GM19023 (cell line): ENCODE data around the gene MMP14.
"Not testable (repeated sequence)": the region's sequence is repeated elsewhere in the genome, so short reads cannot be mapped to it uniquely, and the experiment has no call there.

Source experiments
- ATAC-seq: cut with Tn5 transposase; IDR thresholded peaks from one replicate; pipeline ENCODE4 v1.9.1; 2021; ENCODE audit warnings: mild to moderate bottlenecking, moderate library complexity; ENCODE audit not compliant: unreplicated experiment

The MMP14 gene

DNA sequence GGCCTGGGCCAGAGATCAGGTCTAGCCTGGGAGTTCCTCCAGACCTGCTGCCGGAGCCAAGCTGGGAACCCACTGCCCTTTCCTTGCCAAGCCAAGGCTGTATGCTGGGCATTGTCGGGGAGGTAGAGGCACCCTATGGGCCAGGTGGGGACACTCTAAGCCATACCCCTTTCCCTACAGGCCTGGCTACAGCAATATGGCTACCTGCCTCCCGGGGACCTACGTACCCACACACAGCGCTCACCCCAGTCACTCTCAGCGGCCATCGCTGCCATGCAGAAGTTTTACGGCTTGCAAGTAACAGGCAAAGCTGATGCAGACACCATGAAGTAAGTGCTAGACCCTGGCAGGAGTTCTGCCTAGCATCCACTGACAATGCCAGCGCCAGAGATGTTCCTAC is 4.9 kb downstream of the MMP14 start:
- no peak for ATAC-seq

DNA sequence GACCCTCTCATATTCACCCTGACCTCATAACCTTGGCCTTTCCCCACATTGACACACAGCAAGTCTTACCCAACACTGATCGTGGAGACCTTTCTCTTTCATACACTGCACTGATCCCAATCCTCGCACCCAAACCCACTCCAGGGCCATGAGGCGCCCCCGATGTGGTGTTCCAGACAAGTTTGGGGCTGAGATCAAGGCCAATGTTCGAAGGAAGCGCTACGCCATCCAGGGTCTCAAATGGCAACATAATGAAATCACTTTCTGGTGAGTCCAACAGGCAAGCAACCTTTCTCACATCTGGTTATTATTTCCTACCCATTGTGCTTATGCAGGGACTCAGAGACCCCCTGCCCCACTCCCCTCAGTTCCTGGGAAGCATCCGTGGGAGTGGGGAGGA is 5.4 kb downstream of the MMP14 start:
- ATAC-seq: no peak

DNA sequence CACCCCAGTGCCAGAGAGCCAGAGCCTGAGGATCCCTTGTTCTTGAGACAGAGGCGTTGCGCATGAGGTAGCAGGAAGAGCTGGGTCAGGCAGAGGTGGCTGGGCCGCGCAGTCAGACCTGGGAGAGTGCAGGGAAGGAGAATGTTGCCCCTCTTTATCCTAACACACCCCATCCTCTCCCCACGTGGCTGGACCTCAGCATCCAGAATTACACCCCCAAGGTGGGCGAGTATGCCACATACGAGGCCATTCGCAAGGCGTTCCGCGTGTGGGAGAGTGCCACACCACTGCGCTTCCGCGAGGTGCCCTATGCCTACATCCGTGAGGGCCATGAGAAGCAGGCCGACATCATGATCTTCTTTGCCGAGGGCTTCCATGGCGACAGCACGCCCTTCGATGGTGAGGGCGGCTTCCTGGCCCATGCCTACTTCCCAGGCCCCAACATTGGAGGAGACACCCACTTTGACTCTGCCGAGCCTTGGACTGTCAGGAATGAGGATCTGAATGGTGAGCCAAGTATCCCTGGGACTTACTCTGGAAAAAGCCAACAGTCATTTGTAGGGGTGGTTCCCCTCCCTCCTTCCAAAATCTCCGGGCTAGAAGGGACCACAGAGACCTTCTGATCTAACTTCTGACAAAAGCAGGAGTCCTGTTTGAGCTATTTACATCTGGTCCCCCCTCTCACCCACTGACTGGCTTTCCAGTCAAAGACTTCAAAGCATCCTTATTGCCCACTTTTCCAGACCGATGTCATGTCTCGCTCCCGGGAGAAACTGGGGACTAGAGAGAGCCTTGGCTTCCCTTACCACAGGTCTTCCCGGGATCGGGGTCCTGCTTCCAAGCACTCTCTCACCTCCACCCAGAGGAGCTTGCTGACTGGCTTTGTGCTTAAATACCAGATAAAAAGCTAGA is 6.1 kb downstream of the MMP14 start:
- ATAC-seq: no peak

DNA sequence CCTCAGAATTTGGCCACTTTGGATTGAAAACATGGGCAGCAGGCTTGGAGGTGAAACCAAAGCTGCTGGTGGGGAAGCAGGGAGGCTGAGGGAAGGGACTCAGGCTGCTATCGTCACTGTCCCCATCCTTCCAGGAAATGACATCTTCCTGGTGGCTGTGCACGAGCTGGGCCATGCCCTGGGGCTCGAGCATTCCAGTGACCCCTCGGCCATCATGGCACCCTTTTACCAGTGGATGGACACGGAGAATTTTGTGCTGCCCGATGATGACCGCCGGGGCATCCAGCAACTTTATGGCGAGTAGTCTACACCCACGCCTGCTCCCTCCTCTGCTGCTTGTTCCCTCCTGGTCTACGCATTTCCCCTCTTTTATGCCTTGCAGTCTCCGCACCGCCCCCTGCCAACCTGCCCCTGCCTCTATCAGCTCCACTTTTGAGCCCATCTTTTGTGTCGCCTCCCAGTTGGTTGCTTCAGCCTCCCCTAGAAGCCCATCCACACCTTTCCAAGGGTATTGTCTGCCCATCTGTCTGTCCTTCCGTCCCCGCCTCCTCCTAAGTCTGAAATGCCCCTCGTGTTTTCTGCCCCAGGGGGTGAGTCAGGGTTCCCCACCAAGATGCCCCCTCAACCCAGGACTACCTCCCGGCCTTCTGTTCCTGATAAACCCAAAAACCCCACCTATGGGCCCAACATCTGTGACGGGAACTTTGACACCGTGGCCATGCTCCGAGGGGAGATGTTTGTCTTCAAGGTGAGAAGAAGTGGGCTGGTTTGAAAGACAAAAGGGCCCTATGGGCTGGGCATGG is 6.9 kb downstream of the MMP14 start:
- ATAC-seq: no peak

DNA sequence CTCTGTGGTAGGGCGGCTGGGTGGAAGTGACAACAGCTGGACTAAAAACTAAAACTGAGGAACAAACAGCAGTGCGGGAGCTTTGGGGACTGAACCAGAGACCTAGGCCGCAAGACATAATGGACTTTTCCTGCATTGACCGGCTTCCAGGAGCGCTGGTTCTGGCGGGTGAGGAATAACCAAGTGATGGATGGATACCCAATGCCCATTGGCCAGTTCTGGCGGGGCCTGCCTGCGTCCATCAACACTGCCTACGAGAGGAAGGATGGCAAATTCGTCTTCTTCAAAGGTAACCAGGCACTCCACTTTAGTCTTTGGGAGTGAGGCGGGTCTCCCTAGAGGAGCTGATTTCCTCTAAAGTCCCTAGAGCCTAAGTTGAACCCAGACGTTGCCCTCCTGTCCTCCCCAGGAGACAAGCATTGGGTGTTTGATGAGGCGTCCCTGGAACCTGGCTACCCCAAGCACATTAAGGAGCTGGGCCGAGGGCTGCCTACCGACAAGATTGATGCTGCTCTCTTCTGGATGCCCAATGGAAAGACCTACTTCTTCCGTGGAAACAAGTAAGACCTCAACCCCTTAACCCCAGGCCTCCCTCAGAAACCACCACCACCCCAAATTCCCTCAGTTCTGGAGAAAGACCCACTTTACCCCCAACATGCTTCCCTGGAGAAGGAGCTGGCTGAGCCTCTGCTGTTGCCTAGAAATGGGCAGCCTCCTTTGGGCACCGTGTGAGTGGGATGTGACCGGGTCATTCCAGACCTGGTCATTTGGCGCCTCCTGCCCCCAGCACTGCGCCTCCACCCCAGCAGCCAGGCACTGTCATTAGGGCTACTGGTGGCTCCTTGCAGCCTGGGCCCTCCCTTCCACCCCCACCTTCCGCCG is 8.1 kb downstream of the MMP14 start:
- no peak for ATAC-seq

DNA sequence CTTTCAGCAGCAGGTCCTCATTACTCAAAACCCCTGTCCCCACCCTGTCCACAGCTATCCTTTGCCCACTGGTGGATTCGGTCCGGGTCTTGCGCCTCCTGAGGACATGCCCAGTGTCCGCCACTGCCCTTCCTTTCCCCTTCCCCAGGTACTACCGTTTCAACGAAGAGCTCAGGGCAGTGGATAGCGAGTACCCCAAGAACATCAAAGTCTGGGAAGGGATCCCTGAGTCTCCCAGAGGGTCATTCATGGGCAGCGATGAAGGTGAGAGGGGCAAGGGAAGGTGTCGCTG is 8.7 kb downstream of the MMP14 start:
- no peak for ATAC-seq

DNA sequence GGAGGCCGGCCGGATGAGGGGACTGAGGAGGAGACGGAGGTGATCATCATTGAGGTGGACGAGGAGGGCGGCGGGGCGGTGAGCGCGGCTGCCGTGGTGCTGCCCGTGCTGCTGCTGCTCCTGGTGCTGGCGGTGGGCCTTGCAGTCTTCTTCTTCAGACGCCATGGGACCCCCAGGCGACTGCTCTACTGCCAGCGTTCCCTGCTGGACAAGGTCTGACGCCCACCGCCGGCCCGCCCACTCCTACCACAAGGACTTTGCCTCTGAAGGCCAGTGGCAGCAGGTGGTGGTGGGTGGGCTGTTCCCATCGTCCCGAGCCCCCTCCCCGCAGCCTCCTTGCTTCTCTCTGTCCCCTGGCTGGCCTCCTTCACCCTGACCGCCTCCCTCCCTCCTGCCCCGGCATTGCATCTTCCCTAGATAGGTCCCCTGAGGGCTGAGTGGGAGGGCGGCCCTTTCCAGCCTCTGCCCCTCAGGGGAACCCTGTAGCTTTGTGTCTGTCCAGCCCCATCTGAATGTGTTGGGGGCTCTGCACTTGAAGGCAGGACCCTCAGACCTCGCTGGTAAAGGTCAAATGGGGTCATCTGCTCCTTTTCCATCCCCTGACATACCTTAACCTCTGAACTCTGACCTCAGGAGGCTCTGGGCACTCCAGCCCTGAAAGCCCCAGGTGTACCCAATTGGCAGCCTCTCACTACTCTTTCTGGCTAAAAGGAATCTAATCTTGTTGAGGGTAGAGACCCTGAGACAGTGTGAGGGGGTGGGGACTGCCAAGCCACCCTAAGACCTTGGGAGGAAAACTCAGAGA is 9.6 kb downstream of the MMP14 start:
- ATAC-seq: no peak

DNA sequence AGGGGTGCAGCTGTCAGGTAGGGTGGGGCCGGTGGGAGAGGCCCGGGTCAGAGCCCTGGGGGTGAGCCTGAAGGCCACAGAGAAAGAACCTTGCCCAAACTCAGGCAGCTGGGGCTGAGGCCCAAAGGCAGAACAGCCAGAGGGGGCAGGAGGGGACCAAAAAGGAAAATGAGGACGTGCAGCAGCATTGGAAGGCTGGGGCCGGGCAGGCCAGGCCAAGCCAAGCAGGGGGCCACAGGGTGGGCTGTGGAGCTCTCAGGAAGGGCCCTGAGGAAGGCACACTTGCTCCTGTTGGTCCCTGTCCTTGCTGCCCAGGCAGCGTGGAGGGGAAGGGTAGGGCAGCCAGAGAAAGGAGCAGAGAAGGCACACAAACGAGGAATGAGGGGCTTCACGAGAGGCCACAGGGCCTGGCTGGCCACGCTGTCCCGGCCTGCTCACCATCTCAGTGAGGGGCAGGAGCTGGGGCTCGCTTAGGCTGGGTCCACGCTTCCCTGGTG is 10.5 kb downstream of the MMP14 start:
- no peak for ATAC-seq

DNA sequence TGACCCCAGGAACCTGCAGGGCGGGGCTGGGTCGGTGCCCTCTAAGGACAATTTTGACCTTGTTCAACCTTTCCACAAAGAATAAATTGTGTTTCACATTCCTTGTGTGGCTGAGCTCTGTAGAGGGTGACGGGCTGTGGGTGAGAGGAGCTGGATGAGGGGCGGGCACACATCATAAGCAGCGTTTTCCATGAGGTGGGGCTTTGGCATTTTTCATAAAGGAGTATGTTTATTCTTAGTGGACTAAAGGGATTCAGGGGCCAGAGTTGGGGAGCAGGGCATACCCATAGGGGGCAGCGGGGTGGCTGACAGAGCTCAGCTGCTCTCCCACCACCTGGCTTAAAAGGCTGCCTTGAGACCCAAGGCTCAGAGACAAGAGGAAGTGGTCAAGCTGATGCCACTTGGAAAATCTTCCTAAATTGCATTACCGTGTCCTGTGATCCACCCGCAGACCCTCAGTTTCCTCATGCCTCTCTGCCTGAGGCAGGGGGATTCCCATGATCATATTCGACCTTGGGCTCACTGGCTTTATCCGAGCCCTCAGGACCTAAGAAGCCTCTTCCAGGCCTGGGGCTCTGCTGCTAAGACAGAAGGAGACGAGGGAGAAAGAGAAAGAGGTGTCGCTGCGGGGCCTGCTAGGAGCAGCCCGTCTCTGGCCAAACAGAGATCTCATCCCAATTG is 11.4 kb downstream of the MMP14 start:
- no peak for ATAC-seq

DNA sequence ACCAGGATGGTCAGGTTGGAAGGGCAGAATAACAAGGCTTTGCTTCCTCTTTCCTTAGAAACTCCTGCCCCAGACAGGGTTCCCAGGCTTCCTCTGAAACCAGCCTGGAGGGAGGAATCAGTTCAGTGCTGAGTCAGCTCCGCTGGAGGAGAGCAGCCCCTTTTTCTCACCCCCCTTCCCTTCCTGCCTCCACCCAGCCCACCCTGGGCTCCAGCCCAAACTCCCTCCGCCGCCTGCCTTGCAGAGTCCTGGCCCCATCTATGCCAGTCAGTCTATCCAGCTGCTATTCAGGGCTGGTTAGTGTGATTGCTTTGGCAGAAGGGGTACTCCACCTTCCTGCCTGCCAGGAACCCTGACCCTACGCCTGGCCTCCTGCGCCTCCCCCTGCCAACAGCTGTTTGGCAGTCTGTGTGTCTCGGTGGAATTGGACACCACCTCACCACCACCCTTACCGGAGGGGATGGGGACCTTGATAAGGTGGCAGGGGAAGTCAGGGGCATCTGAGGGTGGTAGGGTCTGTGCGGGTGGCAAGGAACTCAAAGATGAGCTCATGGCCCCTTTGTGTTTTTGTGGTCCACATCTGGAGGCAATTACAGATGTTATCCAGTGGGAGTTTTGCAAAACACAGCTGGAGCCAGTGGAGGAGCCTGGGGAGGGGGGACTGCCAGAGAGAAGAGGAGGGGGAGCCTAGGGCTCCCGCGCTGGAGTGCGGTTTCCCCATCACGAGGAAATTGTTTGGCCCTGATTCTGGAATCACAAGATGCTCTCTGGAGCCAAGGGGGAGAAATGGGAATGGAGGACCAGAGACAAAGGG is 12.2 kb downstream of the MMP14 start:
- ATAC-seq: no peak

DNA sequence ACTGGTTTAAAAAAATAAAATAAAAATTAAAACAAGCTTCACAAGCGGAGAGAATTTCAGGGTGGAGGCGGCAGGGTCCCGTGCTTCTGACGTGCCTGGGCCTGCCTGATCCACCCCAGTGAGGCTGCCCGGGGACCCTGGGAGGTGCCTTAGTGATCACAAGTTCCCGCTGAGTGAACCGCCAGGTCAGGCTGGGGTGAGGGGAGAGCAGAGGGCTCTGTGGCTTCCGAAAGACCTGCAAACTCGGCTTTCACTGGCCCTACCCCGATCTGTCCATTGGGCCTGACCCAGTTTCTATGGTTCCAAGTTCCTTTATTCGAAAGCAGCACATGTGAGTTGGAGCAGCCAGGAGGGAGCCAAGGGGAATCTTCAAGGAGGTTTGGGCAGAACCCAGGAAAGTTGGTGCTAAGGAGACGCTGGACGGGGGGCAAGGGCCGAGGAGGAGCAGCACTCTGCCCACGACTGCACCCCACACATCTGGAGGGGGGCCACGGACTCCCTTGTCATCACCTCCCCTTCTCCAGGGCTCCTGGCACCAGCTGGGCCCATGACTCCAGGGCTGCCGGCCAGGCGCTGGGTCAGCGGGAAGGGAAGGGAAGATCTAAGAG is 12.9 kb downstream of the MMP14 start:
- no peak for ATAC-seq

DNA sequence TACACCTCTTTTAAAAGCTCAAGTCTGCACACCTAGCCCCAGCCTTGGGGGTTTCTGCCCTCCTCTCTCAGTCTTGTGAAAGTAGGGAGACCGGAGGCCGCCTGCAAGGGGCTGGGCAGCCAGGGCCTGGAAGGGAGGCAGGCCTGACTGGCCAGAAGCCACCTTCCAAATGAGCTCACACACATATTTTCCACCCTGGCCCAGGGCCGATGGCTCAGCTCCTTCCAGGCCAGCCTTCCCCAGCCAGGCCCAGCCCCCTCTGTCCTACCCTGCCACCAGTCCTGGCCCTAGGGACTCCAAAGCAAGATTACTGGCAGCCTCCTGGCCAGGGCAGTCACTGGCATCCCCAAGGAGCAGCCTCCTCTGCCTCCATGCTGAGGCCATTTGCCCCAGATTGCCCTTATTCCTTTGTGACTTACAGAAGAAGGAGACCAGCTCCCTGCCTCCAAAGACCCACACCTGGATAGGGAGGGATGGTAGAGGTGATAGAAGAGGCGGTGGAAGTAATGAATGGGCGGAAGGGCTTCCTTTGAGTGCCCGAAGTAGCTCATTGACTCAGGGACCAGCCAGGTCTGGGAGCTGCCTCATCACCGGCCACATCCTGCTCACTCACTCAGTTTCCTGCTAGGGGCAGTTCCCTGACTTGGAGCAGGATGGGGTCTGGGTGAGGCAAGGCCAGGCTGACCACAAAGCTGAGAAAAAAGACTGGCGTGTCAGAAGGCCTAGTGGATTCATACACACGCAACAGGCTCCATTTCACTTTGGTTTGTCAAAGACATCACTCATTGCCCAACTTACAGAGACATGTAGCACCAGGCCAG is 14.8 kb downstream of the MMP14 start:
- ATAC-seq: no peak

DNA sequence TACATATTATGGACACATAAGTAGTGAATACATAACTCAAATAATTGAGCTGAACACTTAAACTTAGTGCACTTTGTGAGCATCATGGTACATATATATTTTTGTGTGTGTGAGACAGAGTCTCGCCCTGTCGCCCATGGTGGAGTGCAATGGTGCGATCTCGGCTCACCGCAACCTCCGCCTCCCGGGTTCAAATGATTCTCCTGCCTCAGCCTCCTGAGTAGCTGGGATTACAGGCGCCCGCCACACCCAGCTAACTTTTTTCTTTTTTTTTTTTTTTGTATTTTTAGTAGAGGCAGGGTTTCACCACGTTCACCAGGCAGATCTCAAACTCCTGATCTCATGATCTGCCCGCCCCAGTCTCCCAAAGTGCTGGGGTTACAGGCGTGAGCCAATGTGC is 15.8 kb downstream of the MMP14 start:
- not testable (repeated sequence) for ATAC-seq

DNA sequence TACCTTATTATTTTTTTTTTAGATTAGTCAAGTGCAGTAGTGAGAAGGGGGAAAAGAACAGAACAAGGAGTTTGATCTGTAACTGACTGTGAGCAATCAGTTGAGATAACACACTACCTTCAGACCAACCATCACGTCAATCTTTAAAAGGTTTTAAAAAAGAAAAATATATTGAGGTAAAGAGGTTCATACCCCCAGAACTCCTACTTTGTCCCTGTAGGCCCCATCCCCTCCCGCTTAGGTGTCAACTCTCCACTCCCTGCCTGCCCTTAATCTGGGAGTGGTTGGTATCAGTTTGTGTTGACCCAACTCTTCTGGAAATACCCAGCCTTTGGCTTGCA is 16.2 kb downstream of the MMP14 start:
- ATAC-seq: no peak

DNA sequence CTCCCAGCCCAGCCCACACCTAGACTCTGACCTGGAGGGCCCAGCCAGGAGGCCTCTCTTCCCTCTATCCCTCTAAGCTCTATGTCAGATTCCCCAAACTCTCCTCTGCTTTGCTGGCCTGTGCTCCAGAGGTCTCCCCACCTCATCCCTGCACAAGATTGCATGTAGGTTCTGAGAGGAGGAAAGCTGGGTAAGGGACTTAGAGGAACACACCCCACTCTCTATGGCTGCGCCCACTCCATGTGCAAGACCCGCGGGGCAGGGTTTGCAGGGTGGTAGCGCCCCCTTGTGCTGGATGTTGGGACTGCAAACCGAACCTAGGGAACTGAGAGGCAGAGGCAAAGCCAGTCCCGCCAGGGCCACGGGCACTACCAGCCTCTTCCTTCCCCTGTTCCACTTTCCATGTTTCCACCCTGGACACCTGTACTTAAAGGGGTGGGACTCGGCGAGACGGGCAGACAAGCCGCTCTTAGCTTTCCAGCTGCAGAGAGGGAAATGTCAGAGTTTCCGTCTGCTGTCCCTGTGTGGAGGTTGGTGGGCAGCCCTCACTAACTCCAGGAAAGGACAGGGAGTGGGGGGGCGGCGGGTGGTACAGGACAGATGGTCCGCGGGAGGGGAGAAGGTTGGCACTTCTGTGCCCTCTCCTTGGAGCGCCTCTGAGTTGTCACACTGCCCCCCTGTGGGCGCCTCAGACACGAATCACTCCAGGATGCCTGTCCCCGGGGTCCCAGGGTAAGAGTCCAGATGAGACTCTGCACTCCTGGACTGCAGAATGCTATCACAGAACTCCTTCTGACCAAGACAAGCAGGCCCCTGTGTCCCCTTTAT is 16.8 kb downstream of the MMP14 start:
- peak; percentile 69 for ATAC-seq

DNA sequence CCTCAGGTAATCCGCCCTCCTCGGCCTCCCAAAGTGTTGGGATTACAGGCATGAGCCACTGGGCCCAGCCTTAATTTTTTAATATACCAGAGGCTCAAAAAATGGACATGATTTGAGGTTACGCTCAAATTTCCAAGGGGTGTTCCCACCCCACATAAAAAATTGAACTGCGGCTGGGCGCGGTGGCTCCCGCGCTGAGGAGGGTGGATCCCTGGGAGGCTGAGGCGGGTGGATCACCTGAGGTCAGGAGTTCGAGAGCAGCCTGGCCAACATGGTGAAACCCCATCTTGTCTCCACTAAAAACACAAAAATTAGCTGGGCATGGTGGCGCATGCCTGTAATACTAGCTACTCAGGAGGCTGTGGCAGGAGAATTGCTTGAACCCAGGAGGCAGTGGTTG is 17.9 kb downstream of the MMP14 start:
- not testable (repeated sequence) for ATAC-seq
